GM12801 (cell line): ENCODE results near the gene BRD3OS.

Experiments used
- TF ChIP-seq, protein P1 (sequence below): IDR thresholded peaks from one replicate; pipeline ENCODE4 v1.5.1; 2011; ENCODE audit warnings: control low read depth; ENCODE audit not compliant: insufficient read length; ENCODE audit errors: extremely low read depth

The BRD3OS gene

DNA sequence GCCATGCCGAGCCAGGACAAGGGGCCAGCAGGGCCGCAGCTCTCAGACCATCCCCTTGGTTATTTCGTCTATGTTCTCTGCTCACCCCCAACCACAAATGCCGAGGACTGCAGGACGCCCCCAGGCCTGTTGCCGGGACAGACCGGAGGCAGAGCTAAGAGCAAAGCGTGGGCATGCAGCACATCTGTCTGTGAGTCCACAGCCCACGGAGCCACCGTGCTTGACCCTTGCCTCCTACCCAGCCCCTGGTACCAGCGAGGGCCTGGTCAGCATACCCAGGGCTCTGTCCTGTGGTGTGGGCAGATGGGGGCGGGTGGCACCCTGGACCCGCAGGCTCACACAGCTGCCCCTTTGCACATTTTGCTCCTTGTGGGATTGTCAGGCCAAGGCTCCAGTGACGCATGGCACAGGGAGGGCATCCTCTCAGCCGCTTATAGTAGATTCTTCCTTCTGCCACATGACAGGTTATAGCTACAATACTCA is 37.8 kb downstream of the BRD3OS start:
- TF ChIP-seq, protein P1, sequence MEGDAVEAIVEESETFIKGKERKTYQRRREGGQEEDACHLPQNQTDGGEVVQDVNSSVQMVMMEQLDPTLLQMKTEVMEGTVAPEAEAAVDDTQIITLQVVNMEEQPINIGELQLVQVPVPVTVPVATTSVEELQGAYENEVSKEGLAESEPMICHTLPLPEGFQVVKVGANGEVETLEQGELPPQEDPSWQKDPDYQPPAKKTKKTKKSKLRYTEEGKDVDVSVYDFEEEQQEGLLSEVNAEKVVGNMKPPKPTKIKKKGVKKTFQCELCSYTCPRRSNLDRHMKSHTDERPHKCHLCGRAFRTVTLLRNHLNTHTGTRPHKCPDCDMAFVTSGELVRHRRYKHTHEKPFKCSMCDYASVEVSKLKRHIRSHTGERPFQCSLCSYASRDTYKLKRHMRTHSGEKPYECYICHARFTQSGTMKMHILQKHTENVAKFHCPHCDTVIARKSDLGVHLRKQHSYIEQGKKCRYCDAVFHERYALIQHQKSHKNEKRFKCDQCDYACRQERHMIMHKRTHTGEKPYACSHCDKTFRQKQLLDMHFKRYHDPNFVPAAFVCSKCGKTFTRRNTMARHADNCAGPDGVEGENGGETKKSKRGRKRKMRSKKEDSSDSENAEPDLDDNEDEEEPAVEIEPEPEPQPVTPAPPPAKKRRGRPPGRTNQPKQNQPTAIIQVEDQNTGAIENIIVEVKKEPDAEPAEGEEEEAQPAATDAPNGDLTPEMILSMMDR = no peak

DNA sequence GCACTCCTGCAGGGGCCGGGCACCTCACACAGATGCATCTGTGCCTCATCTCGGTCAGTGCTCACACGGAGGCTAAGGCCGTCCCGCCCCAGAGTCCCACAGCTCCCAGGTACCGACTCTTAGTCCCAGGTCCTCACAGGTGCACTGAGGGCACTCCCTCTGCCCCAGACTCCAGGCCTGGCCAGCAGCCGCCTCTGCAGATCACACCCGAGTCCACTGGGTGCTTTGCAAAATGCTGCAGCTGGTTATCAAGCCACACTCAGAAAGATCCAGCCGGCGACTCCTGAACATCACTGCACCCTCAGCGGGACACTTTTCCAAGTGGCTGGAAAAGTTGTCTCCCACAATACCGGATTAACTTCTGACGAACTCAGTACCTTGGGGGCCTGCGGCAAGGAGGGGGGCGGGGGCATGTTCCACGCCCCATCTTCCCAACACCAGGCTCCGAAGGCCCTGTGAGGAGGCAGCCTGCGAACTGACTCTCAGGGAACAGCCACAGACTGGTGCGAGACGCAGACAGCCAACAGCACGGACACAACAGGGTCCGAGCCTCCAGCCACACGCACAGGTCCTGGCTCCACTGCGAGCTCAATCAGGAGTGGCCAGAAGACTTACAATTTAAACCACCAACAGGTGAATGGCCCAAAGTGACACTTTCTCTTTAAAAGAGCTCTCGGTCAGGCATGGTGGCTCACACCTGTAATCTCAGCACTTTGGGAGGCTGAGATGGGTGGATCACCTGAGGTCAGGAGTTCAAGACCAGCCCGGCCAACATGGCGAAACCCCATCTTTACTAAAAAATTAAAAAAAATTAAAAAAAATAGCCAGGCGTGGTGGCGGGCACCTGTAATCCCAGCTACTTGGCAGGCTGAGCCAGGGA is 38.5 kb downstream of the BRD3OS start:
- TF ChIP-seq, protein P1 = no peak

DNA sequence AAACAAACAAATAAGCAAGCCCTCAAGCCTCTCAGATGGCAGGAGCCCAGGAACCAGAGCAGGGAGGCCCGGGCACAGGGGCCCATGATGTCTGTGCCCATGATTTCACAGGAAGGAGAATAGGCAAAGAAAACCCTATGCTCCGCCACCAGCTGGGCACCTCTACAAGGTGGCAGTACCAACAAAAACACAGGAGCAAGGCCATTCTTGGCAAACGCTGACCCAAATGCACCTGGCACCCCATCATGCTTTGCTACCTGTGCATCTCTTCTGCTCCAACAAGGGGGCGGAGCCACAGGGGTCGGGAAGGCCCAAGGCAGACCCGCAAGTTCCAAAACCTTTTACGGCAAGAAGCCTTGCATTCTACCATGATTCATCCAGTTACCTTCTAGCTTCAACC is 39.4 kb downstream of the BRD3OS start:
- TF ChIP-seq, protein P1 = no peak

DNA sequence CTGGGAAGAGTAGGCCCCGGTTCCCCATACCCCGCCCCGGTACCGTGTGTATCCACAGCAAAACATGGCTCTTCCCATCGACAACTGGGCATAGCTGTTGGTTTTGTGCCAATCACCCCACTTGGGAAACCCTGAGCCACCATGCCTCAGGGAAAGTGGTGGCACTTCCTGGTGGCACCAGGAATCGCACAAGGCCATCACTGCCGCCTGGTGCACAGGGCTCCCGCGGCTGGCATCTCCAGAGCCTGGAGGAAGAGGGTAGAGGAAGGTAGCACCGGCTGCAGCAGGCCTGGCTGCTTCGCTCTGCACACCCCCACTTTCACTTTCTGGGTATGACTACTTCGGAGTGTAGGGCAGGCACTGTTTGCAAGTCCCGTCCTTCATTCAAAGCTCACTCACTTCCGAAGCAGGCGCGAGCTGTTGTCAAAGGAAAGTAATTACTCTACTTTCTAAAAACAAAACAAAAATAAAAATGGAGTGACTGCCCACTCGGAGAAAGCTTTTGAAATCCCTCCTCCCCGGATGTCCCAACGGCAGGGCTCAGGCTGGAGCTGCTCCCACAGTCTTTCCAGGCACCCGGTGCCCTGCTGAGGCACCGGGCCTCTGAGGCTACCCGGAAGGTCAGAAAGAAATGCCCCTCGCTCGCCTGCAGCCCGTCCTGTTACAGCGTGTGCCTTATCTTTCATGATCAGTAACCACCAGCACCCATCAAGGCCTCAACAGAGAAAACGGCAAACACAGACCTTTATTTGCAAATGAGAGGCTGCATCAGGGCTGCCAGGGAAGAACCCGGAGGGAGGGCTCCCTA is 40.5 kb downstream of the BRD3OS start:
- TF ChIP-seq, protein P1 = no peak

DNA sequence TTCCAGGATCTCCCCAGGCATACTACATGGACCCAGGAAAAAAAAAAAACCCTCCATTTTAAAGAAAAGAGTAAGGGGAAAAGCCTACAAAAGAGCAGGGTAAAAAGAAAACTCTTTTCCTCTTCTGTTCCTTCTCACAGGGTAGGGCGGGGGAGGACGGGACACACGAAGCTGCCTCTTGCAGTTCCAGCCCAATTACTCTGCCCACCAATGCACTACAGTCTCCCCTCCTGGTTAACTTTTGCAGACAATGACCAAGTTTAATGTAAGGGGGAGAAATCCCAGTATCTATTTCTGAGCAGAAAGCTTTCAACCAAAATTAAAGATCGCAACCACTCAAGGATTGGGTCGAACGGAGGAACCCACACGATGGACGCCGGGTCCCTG is 41.2 kb downstream of the BRD3OS start:
- TF ChIP-seq, protein P1 = no peak

DNA sequence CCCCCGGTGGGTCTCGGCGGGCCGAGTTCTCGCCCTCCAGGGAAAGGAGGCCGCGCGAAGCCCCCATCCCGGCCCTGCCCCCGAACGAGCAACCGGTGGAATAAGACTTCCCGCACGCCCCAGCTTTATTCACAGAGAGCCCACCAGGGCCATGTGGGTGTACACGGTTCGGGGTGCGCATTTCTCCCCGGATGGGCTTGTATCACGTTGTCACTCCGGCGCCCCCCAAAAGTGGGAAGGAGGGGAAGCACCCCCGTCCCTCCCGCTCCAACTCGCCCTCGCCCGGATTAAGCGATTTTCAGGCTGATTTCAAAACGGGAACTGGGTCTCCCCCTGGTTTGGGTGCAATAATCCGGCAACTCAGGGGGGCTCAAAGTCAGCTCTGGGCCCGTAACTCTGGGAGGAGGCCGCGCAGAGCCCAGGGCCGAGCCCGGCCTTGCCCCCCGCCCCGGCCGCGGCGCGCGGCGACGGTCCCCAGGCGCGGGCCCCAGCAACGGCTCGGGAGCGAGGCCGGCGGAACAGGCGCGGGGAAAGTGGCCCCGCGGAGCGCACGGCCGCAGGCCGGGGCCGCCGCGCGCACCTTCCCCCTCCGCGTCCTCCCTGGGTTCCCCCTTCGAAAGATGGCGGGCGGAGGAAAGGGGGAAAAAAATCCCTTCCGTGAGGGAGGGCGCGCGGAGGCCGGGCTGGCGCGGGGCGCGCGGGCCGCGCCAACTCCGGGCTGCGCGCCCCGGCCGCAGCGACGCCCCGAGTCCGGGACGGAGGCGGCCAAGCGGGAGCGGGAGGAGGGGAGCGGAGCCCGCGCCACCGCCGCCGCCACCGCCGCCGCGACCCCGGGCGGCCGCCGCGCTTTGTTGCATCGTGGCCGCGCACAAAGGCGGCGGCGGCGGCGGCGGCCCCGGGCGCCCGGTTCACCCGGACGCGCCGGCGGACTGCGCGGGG is 41.9 kb downstream of the BRD3OS start:
- TF ChIP-seq, protein P1 = no peak
